NCI-H1694 treated with DMSO at 0.1 percent for 48 hours (cell line): ENCODE data around the gene MT1M.
A peak's percentile ranks its signal among the peaks of the same experiment; 100 is the strongest.
"Not testable (repeated sequence)": the region's sequence is repeated elsewhere in the genome, so short reads cannot be mapped to it uniquely, and the experiment has no call there.

Experiments
- DNase-seq: peaks from one replicate; lab custom pipeline; 2025; lab: John Stamatoyannopoulos, UW

MT1M gene

DNA sequence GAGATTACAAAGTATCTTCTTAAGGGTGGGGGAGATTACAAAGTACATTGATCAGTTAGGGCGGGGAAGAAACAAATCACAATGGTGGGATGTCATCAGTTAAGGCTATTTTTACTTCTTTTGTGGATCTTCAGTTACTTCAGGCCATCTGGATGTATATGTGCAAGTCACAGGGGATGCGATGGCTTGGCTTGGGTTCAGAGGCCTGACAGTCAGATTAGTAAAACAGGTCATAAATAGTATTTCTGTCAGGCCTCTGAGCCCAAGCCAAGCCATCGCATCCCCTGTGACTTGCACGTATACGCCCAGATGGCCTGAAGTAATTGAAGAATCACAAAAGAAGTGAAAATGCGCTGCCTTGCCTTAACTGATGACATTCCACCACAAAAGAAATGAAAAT lies 42.1 kb downstream of the MT1M start:
- not testable (repeated sequence) for DNase-seq

- no peak for DNase-seq
These were observed 43.3 kb downstream of the MT1M start for GRCh38 chr16:56675685-56676210.

DNA sequence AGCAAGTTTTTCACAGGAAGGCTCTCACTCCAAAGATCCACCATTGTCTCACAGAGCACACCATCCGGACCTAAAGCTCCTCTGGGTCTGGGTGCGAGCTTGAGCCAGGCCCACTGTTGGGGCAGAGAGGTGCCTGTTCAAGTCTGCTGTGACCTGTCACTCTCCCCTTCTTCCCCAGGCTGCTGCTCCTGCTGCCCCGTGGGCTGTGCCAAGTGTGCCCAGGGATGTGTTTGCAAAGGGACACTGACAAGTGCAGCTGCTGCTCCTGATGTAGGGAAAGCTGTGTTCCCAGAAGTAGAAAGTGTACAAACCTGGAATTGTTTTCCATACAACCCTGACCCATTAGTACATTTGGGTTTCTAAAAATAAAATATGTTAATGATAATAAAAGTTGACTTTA lies 45.0 kb downstream of the MT1M start:
- DNase-seq: no peak

- no peak for DNase-seq
These were observed 46.7 kb downstream of the MT1M start for GRCh38 chr16:56679078-56679730.

GRCh38 chr16:56679818-56680217 lies 47.4 kb downstream of the MT1M start:
- DNase-seq: no peak

DNA sequence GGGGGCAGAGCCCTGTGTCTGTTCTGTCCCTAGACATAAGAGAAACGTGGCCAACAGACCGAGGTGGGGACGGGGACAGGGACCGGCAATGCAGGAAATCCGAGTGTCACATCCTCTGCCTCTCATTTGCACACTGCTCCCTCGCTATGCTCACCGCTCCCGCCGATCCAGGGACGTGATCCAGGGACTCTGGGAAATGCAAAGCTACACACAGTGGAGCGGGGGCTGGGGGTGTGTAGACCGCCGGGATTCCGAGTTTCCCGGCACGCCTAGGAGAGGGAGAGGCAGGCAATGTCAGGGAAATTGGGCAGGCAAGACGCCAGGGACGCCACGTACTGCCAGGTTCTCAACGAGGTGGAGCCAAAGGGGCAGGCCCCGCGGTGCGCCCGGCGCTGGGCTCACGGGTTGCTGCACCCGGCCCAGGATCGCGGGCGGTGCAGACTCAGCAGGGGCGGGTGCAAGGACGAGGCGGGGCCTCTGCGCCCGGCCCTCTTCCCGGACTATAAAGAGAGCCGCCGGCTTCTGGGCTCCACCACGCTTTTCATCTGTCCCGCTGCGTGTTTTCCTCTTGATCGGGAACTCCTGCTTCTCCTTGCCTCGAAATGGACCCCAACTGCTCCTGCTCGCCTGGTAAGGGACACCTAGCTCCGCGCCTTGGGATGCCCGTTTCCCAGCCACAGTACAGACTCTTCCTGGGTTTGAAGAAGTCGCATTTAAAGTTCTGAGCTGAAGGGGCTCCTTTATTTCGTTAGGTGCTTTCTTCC lies 49.7 kb downstream of the MT1M start, which contains the start of gene MT1X:
MT1X (plus strand) TSS at position 532 of the 764 bp plus-strand sequence; CDS start at position 603, 71 bp downstream.
- peak; percentile 83 for DNase-seq

GRCh38 chr16:56682703-56683397 lies 50.4 kb downstream of the MT1M start:
- DNase-seq: peak; percentile 17
